Measurements from ENCODE around the gene MAP6D1.

MAP6D1 gene

DNA sequence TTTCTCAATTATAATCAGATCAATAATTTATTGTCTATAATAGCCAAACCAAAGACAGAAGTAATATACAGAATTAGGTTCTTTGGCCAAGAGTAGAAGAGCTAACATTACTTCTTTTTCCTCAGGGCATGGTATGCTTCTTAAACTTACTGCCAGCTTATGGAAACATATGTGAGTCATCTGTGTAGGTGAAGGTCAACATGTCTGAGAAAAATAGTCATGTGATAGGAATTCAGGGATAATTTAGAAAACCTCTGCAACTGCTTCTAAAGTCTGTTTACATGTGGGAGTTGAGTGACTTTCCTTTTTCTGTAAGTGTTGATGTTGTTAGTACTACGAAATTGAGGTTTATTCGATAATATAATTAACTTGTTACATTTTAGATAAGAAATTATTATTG, 19.2 kb upstream of the MAP6D1 start:
- Histone ChIP-seq H3K4me1 (ENCODE audit: control insufficient read depth, insufficient read depth, low read length, poor library complexity, severe bottlenecking) (no peaks in the 10 kb centered on the region), H3K4me3 (ENCODE audit: insufficient read depth, low read depth, low read length, poor library complexity, severe bottlenecking) (no peak overlapping the region), H3K9me3 (ENCODE audit: control insufficient read depth, low read length) (no peaks in the 10 kb centered on the region), H3K27ac (ENCODE audit: insufficient read depth, low read length, poor library complexity, severe bottlenecking) (no peak overlapping the region), H3K27me3 (replicated peaks; ENCODE audit: control insufficient read depth, insufficient read depth, low read length, poor library complexity, severe bottlenecking) (no peaks in the 10 kb centered on the region), H3K36me3 (ENCODE audit: control insufficient read depth, insufficient read depth, low read length) (peaks cover 59% of the 10 kb centered on the region)
- DNase-seq: no peak

DNA sequence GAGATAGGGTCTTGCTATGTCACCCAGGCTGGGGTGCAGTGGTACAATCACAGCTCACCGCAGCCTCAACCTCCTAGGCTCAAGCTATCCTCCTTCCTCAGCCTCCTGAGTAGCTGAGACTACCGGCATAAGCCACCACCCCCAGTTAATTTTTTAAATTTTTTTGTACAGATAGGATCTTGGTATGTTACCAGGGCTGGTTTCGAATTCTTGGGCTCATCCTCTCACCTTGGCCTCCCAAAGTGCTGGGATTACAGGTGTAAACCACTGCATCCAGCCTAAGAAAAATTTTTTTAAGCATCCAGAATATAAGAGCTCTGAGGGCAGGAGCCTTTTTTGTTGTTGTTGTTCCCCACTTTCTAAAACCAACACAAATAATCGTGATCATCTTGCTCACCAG, 14.4 kb upstream of the MAP6D1 start:
- H3K4me1 ChIP-seq (ENCODE audit: control insufficient read depth, insufficient read depth, low read length, poor library complexity, severe bottlenecking): no peaks in the 10 kb centered on the region
- no peaks in the 10 kb centered on the region for H3K27me3 ChIP-seq (replicated peaks; ENCODE audit: control insufficient read depth, insufficient read depth, low read length, poor library complexity, severe bottlenecking)
- H3K27ac ChIP-seq (ENCODE audit: insufficient read depth, low read length, poor library complexity, severe bottlenecking): no peak overlapping the region
- H3K36me3 ChIP-seq (ENCODE audit: control insufficient read depth, insufficient read depth, low read length): peaks cover 48% of the 10 kb centered on the region
- no peak for DNase-seq
- H3K9me3 ChIP-seq (ENCODE audit: control insufficient read depth, low read length): no peaks in the 10 kb centered on the region
- H3K4me3 ChIP-seq (ENCODE audit: insufficient read depth, low read depth, low read length, poor library complexity, severe bottlenecking): no peak overlapping the region

DNA sequence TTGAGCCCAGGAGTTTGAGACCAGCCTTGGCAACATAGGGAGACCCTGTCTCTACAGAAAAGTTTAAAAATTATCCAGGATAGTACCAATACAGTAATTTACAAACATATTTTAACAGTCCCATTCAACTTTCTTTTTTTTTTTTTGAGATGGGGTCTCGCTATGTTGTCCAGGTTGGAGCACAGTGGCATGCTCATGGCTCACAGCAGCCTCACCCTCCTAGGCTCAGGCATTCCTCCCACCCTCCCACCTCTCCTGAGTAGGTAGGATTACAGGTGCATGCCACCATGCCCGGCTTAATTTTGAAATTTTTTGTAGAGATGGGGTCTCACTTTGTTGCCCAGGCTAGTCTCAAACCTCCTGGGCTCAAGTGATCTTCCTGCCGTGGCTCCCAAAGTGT, 12.5 kb upstream of the MAP6D1 start:
- Histone ChIP-seq H3K27me3 (replicated peaks; ENCODE audit: control insufficient read depth, insufficient read depth, low read length, poor library complexity, severe bottlenecking) (no peaks in the 10 kb centered on the region), H3K4me1 (ENCODE audit: control insufficient read depth, insufficient read depth, low read length, poor library complexity, severe bottlenecking) (no peaks in the 10 kb centered on the region), H3K27ac (ENCODE audit: insufficient read depth, low read length, poor library complexity, severe bottlenecking) (no peak overlapping the region), H3K4me3 (ENCODE audit: insufficient read depth, low read depth, low read length, poor library complexity, severe bottlenecking) (no peak overlapping the region), H3K36me3 (ENCODE audit: control insufficient read depth, insufficient read depth, low read length) (peaks cover 53% of the 10 kb centered on the region), H3K9me3 (ENCODE audit: control insufficient read depth, low read length) (no peaks in the 10 kb centered on the region)
- DNase-seq: no peak

DNA sequence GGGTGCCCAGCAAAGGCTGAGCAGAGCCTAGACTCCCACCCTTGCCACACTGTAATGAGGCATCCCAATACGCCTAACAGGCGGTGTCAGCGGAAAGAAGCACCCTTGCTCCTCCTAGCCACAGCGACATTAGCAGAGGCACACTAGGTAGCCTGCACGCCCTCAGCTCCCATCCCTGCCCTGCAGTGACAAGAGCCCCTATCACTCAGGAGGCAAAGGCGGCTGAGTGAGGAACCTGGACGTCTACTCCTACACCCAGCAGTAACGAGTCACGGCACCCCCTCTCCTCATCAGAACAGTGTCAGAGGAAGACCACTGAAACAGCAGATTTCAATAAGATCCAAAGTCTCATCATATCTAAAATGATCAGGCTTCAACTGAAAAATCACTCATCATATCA, 12.0 kb upstream of the MAP6D1 start:
- DNase-seq: no peak
- Histone ChIP-seq H3K27ac (ENCODE audit: insufficient read depth, low read length, poor library complexity, severe bottlenecking) (no peak overlapping the region), H3K4me3 (ENCODE audit: insufficient read depth, low read depth, low read length, poor library complexity, severe bottlenecking) (no peak overlapping the region), H3K4me1 (ENCODE audit: control insufficient read depth, insufficient read depth, low read length, poor library complexity, severe bottlenecking) (no peaks in the 10 kb centered on the region), H3K9me3 (ENCODE audit: control insufficient read depth, low read length) (no peaks in the 10 kb centered on the region), H3K36me3 (ENCODE audit: control insufficient read depth, insufficient read depth, low read length) (peaks cover 56% of the 10 kb centered on the region), H3K27me3 (replicated peaks; ENCODE audit: control insufficient read depth, insufficient read depth, low read length, poor library complexity, severe bottlenecking) (no peaks in the 10 kb centered on the region)

DNA sequence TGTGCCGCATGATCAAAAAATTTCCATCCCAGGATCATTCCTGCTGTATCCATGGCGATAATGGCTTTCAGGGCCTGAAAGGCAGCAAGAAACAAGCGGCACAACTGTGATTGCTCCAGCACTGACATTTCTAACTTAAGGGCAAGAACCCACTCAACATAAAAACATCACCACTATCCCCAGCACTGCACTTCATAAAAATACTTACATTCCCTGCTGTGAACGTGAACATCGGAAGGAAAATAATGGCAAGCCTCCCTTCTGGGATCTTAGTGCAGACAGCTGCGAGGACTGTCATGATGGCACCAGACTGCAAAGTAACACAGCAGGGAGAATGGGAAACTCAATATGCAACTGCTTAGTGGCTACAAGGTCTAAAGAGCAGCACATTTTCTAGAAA, 8.1 kb upstream of the MAP6D1 start:
- H3K27me3 ChIP-seq (replicated peaks; ENCODE audit: control insufficient read depth, insufficient read depth, low read length, poor library complexity, severe bottlenecking): no peaks in the 10 kb centered on the region
- H3K27ac ChIP-seq (ENCODE audit: insufficient read depth, low read length, poor library complexity, severe bottlenecking): no peak overlapping the region
- no peaks in the 10 kb centered on the region for H3K4me1 ChIP-seq (ENCODE audit: control insufficient read depth, insufficient read depth, low read length, poor library complexity, severe bottlenecking)
- no peak for DNase-seq
- no peaks in the 10 kb centered on the region for H3K9me3 ChIP-seq (ENCODE audit: control insufficient read depth, low read length)
- no peak overlapping the region for H3K4me3 ChIP-seq (ENCODE audit: insufficient read depth, low read depth, low read length, poor library complexity, severe bottlenecking)
- H3K36me3 ChIP-seq (ENCODE audit: control insufficient read depth, insufficient read depth, low read length): peaks cover 26% of the 10 kb centered on the region

DNA sequence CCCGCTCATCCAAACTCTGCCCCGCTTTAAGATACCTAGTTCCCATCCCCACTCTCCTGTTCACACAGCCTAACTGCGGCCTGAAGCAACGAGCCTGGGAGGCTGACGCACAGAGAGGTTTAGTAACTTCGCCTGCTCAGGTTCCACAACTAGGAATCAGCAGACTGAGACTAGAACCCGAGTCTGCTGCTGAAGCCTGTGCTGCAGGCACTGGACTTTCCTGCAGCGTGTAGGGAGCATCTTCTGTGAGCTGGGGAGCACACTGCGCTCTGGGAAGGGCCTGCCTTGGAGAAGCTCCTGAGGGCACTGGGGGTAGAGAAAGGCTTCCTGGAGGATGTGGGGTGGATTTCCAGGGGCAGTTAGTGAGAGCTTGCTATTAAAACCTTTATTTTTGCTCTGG, 4.8 kb upstream of the MAP6D1 start:
- Histone ChIP-seq H3K27ac (ENCODE audit: insufficient read depth, low read length, poor library complexity, severe bottlenecking) (no peak overlapping the region), H3K27me3 (replicated peaks; ENCODE audit: control insufficient read depth, insufficient read depth, low read length, poor library complexity, severe bottlenecking) (no peaks in the 10 kb centered on the region), H3K4me3 (ENCODE audit: insufficient read depth, low read depth, low read length, poor library complexity, severe bottlenecking) (no peak overlapping the region), H3K9me3 (ENCODE audit: control insufficient read depth, low read length) (no peaks in the 10 kb centered on the region), H3K36me3 (ENCODE audit: control insufficient read depth, insufficient read depth, low read length) (peaks cover 21% of the 10 kb centered on the region), H3K4me1 (ENCODE audit: control insufficient read depth, insufficient read depth, low read length, poor library complexity, severe bottlenecking) (no peaks in the 10 kb centered on the region)
- DNase-seq: no peak

DNA sequence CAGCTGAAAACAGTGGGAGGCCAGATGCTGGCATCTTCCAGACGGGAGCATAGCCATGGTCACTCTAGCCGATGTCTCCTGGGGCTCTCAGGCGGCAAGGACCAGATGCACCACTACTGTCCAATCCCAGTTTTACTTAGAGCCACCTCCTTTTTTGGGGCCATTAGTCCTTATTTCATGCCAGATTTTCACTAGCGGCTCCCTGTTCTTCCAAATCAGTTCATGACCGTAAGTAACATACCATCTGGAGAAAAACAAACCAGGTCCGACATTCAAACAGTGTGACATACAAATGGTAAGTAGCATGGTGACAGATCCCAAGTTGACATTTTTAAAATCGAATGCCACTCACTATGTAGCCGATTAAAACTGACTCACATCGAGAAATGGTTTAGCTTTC, 4.1 kb upstream of the MAP6D1 start:
- no peak overlapping the region for H3K4me3 ChIP-seq (ENCODE audit: insufficient read depth, low read depth, low read length, poor library complexity, severe bottlenecking)
- peaks cover 4% of the 10 kb centered on the region for H3K4me1 ChIP-seq (ENCODE audit: control insufficient read depth, insufficient read depth, low read length, poor library complexity, severe bottlenecking)
- H3K27ac ChIP-seq (ENCODE audit: insufficient read depth, low read length, poor library complexity, severe bottlenecking): no peak overlapping the region
- peaks cover 19% of the 10 kb centered on the region for H3K36me3 ChIP-seq (ENCODE audit: control insufficient read depth, insufficient read depth, low read length)
- no peaks in the 10 kb centered on the region for H3K9me3 ChIP-seq (ENCODE audit: control insufficient read depth, low read length)
- H3K27me3 ChIP-seq (replicated peaks; ENCODE audit: control insufficient read depth, insufficient read depth, low read length, poor library complexity, severe bottlenecking): no peaks in the 10 kb centered on the region
- no peak for DNase-seq

DNA sequence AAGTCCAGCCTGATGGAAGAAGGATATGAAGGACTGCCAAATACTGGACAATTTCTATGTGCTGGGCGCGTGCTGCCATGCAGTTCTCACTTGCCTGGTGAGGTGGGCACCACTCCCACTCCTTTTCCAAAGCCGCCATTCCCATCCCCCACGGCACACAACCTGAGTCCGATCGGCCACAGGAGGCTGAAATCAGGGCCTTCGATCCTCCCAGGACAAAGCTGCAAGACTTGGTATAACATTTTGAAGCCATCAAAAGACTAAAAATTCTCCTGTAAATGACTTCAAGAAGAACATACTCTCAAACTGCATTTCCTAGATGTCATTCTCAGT, 3.1 kb upstream of the MAP6D1 start:
- peaks cover 10% of the 10 kb centered on the region for H3K36me3 ChIP-seq (ENCODE audit: control insufficient read depth, insufficient read depth, low read length)

DNA sequence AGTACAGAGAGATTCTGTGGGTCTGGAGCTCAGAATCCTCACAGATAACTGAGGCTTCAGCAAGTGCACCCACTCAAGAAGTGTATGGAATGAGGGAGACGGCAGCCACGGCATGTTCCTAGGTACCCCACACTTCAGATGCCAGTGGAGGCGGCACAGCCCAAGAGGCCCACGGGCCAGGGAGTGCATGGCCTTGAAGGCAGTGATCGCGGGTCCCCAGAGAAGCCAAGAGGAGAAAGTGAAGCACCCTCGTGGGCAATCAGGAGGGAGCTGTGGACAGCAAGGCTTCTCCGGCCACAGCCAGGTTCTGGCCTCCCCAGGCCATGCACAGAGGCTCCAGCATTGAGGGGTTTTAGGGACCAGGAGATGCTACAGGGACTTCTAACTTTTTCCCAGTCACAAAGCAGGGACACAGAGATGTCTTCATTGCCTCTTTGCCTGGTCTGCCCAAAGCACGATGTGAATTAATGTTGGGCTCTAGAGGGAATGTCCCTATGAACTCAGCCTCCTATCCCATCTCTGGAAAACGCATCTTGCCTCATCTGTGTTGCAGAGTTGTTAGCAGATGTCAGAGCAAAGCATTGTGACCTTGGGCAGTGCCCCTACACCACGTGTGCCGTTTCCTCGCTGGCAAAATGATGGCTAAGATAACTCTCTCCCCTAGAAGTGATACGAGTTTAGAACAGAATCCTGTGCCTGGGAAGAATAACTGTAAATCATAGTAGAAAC, 2.6 kb upstream of the MAP6D1 start:
- DNase-seq: no peak
- no peaks in the 10 kb centered on the region for H3K27me3 ChIP-seq (replicated peaks; ENCODE audit: control insufficient read depth, insufficient read depth, low read length, poor library complexity, severe bottlenecking)
- peaks cover 7% of the 10 kb centered on the region for H3K4me1 ChIP-seq (ENCODE audit: control insufficient read depth, insufficient read depth, low read length, poor library complexity, severe bottlenecking)

More for the DNA sequence above, 3.1 kb upstream of the MAP6D1 start:
- DNase-seq: no peak
- Histone ChIP-seq H3K9me3 (ENCODE audit: control insufficient read depth, low read length) (no peaks in the 10 kb centered on the region), H3K4me1 (ENCODE audit: control insufficient read depth, insufficient read depth, low read length, poor library complexity, severe bottlenecking) (peaks cover 7% of the 10 kb centered on the region), H3K27me3 (replicated peaks; ENCODE audit: control insufficient read depth, insufficient read depth, low read length, poor library complexity, severe bottlenecking) (no peaks in the 10 kb centered on the region), H3K4me3 (ENCODE audit: insufficient read depth, low read depth, low read length, poor library complexity, severe bottlenecking) (no peak overlapping the region), H3K27ac (ENCODE audit: insufficient read depth, low read length, poor library complexity, severe bottlenecking) (no peak overlapping the region)

DNA sequence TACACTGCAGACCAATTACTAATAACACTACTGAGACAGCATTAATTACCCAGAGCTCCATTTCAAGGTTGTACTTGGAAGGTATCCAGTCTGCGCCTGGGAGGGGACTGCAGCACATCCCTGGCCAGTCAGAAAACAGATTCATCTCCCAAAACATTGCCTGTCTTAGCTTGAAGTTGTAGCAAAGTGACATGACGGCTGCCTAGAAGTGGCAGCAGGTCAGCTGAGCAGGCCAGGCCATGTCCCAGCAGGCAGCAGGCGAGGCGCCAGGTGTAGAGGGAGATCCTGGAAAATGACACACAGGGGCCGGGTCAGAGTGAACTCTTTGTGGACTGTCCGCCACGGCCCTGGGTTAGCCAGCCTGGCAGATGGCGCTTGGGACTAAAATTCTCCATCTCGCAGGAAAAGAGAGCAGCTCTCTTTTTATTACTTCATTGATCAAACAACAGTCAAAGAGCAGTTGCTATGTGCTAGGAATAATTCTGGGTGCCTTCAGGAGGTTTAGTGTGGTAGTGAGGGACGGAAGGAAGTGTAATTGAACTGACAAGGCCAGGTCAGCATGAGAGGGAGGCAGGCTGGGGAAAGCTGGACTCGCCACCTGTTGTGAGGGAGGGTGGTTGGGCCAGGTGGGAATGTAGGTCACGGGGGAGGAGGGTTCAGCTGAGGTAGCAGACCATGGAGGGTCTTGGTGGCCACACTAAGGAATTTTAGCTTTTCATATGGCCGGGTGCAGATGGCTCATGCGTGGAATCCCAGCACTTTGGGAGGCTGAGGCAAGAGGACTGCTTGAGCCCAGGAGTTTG, 1.3 kb upstream of the MAP6D1 start:
- Histone ChIP-seq H3K27ac (ENCODE audit: insufficient read depth, low read length, poor library complexity, severe bottlenecking) (no peak overlapping the region), H3K36me3 (ENCODE audit: control insufficient read depth, insufficient read depth, low read length) (no peaks in the 10 kb centered on the region), H3K4me3 (ENCODE audit: insufficient read depth, low read depth, low read length, poor library complexity, severe bottlenecking) (no peak overlapping the region), H3K9me3 (ENCODE audit: control insufficient read depth, low read length) (no peaks in the 10 kb centered on the region), H3K4me1 (ENCODE audit: control insufficient read depth, insufficient read depth, low read length, poor library complexity, severe bottlenecking) (peaks cover 7% of the 10 kb centered on the region), H3K27me3 (replicated peaks; ENCODE audit: control insufficient read depth, insufficient read depth, low read length, poor library complexity, severe bottlenecking) (no peaks in the 10 kb centered on the region)
- DNase-seq: no peak

More for the DNA sequence above, 2.6 kb upstream of the MAP6D1 start:
- Histone ChIP-seq H3K36me3 (ENCODE audit: control insufficient read depth, insufficient read depth, low read length) (peaks cover 6% of the 10 kb centered on the region), H3K9me3 (ENCODE audit: control insufficient read depth, low read length) (no peaks in the 10 kb centered on the region), H3K27ac (ENCODE audit: insufficient read depth, low read length, poor library complexity, severe bottlenecking) (no peak overlapping the region), H3K4me3 (ENCODE audit: insufficient read depth, low read depth, low read length, poor library complexity, severe bottlenecking) (no peak overlapping the region)
